A673 (cell line): ENCODE measurements around the gene NRGN.

Experiments
- EZH2 ChIP-seq: fragments of 200-600 bp; sonication (generic); IDR thresholded peaks from 2 replicates; pipeline ENCODE4 v1.6.1; 2017; ENCODE audit warnings: borderline replicate concordance, low read depth, mild to moderate bottlenecking, mixed read lengths, antibody characterized with exemption, low read length; ENCODE audit not compliant: poor library complexity, severe bottlenecking
- TF ChIP-seq, protein P1 (sequence below): fragments of 300-800, 200-600 bp; sonication (generic); conservative IDR thresholded peaks from 2 replicates; pipeline ENCODE4 v1.5.1; 2017; ENCODE audit warnings: low read depth, mild to moderate bottlenecking, antibody characterized with exemption, low read length, moderate library complexity, mixed read lengths

DNA sequence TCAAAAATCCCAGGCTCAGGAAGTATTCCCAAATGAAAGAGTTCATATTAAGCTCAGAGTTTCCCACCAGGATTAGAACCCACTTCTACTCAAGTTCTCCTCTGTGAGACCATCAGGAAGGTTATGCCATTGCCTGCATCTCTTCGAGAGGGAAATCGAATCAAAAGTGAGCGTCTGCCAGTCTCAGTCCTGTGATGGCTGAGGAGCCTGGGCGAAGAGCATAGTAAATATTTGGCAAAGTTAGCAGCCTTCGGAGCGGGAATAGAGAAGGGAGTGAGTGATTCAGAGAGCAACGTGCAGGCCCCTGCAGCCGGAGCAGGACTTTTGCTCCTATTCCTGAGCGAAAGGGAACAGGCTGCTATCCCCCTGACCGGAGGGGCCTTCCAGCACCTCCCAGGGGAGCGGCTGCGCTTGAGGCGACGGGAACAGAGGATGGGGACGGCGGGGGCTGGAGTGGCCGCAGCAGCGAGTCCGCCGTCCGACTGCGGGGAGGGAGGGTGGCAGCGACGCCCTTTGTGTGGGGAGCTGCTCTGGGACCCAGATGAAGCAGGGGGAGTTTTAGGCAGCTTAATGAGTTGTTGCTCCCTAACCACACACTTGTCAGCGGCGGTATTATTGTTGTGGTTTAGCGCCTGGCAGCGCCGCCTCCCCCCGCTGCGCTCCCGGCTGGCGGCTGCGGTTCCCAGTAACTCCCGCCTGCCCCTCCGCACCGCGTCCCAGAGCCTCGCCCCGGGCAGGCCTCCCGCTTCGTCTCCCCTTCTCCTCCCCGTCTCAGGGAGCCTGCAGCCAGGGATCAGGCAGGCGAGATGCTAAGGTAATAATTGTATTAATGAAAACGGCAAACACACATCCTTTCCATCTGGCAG lies 21.7 kb upstream of the NRGN start:
- TF ChIP-seq, protein P1, sequence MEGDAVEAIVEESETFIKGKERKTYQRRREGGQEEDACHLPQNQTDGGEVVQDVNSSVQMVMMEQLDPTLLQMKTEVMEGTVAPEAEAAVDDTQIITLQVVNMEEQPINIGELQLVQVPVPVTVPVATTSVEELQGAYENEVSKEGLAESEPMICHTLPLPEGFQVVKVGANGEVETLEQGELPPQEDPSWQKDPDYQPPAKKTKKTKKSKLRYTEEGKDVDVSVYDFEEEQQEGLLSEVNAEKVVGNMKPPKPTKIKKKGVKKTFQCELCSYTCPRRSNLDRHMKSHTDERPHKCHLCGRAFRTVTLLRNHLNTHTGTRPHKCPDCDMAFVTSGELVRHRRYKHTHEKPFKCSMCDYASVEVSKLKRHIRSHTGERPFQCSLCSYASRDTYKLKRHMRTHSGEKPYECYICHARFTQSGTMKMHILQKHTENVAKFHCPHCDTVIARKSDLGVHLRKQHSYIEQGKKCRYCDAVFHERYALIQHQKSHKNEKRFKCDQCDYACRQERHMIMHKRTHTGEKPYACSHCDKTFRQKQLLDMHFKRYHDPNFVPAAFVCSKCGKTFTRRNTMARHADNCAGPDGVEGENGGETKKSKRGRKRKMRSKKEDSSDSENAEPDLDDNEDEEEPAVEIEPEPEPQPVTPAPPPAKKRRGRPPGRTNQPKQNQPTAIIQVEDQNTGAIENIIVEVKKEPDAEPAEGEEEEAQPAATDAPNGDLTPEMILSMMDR: no peak
- TF ChIP-seq EZH2: no peak
